MCF 10A (cell line): ENCODE data around the gene LRRC74B. TPM values are rescaled to one million over a fixed set of nuclear protein-coding genes. Genes with fewer than 3 reads are reported as not detected.

Experiments
- BruUV-seq: library from RNA; stranded (reverse); fragments of 400-500 nt; replicated peaks from 2 replicates; lab custom pipeline; 2021; lab: Mats Ljungman, UMichigan
- CTCF ChIA-PET: fragments of 300-600 bp; sonication (Branson Sonifier 250); formaldehyde crosslinking; extraction: SDS; loops from one replicate; lab custom pipeline; 2021; ENCODE audit warnings: antibody characterized with exemption, inconsistent platforms; lab: Yijun Ruan, JAX
- POLR2A ChIA-PET: fragments of 300-600, 350-650 bp; sonication (Branson Sonifier 250); formaldehyde crosslinking; extraction: SDS; loops from one replicate; lab custom pipeline; 2020; ENCODE audit warnings: antibody characterized with exemption, inconsistent platforms; lab: Yijun Ruan, JAX
- DNase-seq: peaks from one replicate; pipeline ENCODE4 v3.0.0-alpha.2; 2018; ENCODE audit not compliant: unreplicated experiment
- H3K27ac Mint-ChIP-seq: one replicate; pipeline ENCODE4 v1.8.0; 2022; ENCODE audit warnings: mild to moderate bottlenecking, low read depth, mixed read lengths; ENCODE audit not compliant: unreplicated experiment
- H3K27me3 Mint-ChIP-seq: one replicate; pipeline ENCODE4 v1.8.0; 2022; ENCODE audit warnings: mixed read lengths; ENCODE audit not compliant: insufficient read depth, unreplicated experiment
- H3K36me3 Mint-ChIP-seq: one replicate; pipeline ENCODE4 v1.8.0; 2022; ENCODE audit warnings: mild to moderate bottlenecking, moderate library complexity, mixed read lengths; ENCODE audit not compliant: insufficient read depth, unreplicated experiment
- H3K4me1 Mint-ChIP-seq: one replicate; pipeline ENCODE4 v1.8.0; 2022; ENCODE audit warnings: mixed read lengths; ENCODE audit not compliant: insufficient read depth, unreplicated experiment
- H3K4me3 Mint-ChIP-seq: one replicate; pipeline ENCODE4 v1.8.0; 2022; ENCODE audit warnings: mild to moderate bottlenecking, moderate library complexity, mixed read lengths; ENCODE audit not compliant: unreplicated experiment
- H3K9me3 Mint-ChIP-seq: one replicate; pipeline ENCODE4 v1.8.0; 2022; ENCODE audit warnings: mixed read lengths; ENCODE audit not compliant: unreplicated experiment
- intact Hi-C: fragments of 100-400 bp; cut with micrococcal nuclease; formaldehyde crosslinking; loops from 2 replicates; pipeline ENCODE4 v1.14.1; 2022
- total RNA-seq: library from RNA; stranded (reverse); gene quantifications from 2 replicates; pipeline ENCODE4 v1.2.3, GENCODE V29; 2022
- TF ChIP-seq, protein P1 (sequence below): fragments of 200-600 bp; IDR thresholded peaks from one replicate; pipeline ENCODE4 v1.8.0; 2022; ENCODE audit warnings: antibody characterized with exemption, mild to moderate bottlenecking; ENCODE audit not compliant: unreplicated experiment

LRRC74B gene
- total RNA-seq, 1 experiment from 2014 or later: not detected

DNA sequence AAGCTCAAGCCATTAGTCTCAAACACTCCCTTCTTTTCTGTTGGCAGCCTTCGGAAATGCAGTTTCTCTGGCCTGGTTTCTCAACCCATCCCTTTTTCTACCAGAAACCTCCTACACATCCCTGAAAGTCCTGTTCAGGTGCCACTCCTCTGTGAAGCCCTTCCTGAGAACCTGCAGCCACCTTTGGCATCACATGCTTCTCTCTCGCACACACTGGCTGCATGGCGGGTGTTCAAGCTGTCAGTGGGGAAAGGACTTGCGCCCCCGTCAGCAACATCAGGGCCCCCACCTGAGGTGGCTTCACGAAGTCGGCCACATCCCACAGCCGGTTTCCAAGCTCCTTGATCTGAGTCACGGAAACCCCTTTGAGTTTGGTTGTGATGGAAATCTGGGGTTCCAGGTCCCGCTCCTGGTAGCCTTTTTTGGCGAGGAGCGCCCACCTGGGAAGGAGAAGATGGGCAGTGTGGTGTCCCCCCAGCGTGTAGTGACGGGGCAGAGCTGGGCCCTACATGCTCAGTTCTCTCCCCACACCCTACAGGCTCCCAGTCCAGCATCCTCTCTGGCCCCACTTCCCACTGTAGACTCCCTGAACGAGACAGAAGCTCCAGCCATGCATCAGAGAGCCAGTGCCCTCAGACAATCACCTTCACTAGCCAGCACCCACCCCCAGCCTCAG is 1.7 kb upstream of the LRRC74B start:
- Mint-ChIP-seq H3K27me3 (no peaks in the 10 kb centered on the region), H3K4me3 (peak overlapping the region; percentile 74), H3K4me1 (peaks cover 30% of the 10 kb centered on the region), H3K36me3 (no peaks in the 10 kb centered on the region), H3K9me3 (no peaks in the 10 kb centered on the region), H3K27ac (peak overlapping the region; percentile 74)
- no peak for DNase-seq
- ChIA-PET CTCF (interaction anchor here (0.6 to 0.7 kb wide), 2 partner anchors 12 to 158 kb away, joined by 3 to 6 read pairs; no protein-coding TSS in a partner anchor), POLR2A (interaction anchor here (1.4 to 3.9 kb wide), 4 partner anchors 29 to 62 kb away, joined by 3 to 26 read pairs (median 7); partner anchors contain the start of genes LZTR1, P2RX6 and THAP7)
- no TSS peak for BruUV-seq
- TF ChIP-seq, protein P1, sequence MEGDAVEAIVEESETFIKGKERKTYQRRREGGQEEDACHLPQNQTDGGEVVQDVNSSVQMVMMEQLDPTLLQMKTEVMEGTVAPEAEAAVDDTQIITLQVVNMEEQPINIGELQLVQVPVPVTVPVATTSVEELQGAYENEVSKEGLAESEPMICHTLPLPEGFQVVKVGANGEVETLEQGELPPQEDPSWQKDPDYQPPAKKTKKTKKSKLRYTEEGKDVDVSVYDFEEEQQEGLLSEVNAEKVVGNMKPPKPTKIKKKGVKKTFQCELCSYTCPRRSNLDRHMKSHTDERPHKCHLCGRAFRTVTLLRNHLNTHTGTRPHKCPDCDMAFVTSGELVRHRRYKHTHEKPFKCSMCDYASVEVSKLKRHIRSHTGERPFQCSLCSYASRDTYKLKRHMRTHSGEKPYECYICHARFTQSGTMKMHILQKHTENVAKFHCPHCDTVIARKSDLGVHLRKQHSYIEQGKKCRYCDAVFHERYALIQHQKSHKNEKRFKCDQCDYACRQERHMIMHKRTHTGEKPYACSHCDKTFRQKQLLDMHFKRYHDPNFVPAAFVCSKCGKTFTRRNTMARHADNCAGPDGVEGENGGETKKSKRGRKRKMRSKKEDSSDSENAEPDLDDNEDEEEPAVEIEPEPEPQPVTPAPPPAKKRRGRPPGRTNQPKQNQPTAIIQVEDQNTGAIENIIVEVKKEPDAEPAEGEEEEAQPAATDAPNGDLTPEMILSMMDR: no peak
- intact Hi-C loops: no loop called here

DNA sequence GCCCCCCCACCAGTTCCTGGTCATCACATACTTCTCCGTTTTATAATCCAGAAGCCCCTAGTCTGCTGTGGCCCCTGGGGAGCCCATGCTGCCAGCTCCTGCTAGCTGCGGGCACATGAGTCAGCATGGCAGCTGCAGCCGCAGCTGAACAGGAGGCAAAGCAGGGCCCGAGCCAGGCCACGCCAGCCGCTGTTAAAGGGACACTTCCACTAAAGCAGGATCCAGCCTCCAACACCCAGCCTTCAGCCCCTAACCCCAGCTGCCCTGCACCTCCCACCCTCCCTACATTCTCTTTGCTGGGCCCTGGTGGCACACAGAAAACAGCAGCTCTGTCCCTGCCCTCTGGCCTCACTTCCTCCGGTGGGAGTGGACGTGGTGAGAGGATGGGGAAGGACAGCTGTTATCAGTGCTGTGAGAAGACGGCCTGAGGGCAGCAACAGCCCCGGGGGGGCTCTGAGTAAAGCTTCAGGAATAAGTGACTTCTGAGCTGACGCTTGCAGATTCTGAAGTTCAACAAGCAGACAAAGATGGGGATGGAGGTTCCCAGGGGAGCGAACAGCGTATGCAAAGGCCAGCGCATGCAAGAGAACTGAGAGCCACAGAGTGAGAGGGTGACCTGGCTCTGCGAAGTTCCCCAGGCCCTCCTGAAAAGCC is 688 bp upstream of the LRRC74B start:
- Mint-ChIP-seq H3K36me3 (no peaks in the 10 kb centered on the region), H3K27me3 (no peaks in the 10 kb centered on the region), H3K9me3 (no peaks in the 10 kb centered on the region), H3K4me1 (peaks cover 30% of the 10 kb centered on the region), H3K27ac (peak overlapping the region; percentile 76), H3K4me3 (peak overlapping the region; percentile 74)
- peak; percentile 41 for DNase-seq
- BruUV-seq: no TSS peak
- intact Hi-C loops: no loop called here
- ChIA-PET CTCF (interaction anchor here (0.6 to 1.2 kb wide), 4 partner anchors 11 to 159 kb away, joined by 3 to 6 read pairs (median 5); no protein-coding TSS in a partner anchor), POLR2A (interaction anchor here (0.6 to 3.9 kb wide), 6 partner anchors 29 to 521 kb away, joined by 3 to 26 read pairs (median 4); partner anchors contain the start of genes LZTR1, P2RX6 and THAP7)
- TF ChIP-seq, protein P1: no peak

DNA sequence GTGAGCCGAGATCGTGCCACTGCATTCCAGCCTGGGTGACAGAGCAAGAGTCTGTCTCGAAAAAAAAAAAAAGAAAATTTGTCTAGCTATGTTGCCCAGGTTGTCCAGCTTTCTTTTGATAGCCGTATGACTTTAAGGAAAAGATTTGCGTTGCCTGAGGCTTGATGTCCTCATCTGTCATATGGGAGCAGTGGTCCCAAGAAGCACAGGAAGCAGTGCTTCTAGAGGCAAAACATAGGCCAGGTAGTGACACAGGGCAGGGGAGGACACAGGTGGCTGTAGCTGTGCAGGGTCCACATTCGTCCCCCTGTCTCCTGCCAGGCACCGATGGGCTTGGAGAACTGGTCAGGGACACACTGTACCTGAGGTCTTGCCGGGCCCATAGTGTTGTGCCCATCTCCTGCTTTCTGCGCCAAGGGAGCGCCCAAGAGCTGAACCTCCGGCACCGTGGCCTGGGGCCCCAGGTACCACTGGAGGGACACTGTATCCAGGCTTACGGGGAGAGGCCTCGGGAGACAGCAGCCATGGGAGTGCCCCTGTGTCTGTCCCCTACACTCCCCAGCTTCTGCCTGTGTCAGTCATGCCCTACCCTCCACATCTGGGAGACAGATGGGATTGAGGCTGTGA is 1.4 kb downstream of the LRRC74B start:
- Mint-ChIP-seq H3K36me3 (no peaks in the 10 kb centered on the region), H3K27ac (no peak overlapping the region), H3K4me3 (no peak overlapping the region), H3K27me3 (no peaks in the 10 kb centered on the region), H3K9me3 (no peaks in the 10 kb centered on the region), H3K4me1 (peaks cover 38% of the 10 kb centered on the region)
- TF ChIP-seq, protein P1: no peak
- ChIA-PET CTCF (interaction anchor here (0.7 to 1.3 kb wide), 2 partner anchors 10 to 26 kb away, joined by 4 to 7 read pairs; no protein-coding TSS in a partner anchor), POLR2A (interaction anchor here (1.2 to 3.9 kb wide), 2 partner anchors 10 to 44 kb away, joined by 4 to 26 read pairs; partner anchors contain the start of gene THAP7)
- intact Hi-C loops: no loop called here
- DNase-seq: no peak
- BruUV-seq: no TSS peak
